HG03139 (cell line): Measurements from ENCODE around the gene ZNF32.

Experiments
- ATAC-seq: cut with Tn5 transposase; IDR thresholded peaks from one replicate; pipeline ENCODE4 v1.9.1; 2021; ENCODE audit not compliant: unreplicated experiment

The ZNF32 gene

GRCh38 chr10:43681220-43681619 is 32.5 kb upstream of the ZNF32 start:
- ATAC-seq = no peak

DNA sequence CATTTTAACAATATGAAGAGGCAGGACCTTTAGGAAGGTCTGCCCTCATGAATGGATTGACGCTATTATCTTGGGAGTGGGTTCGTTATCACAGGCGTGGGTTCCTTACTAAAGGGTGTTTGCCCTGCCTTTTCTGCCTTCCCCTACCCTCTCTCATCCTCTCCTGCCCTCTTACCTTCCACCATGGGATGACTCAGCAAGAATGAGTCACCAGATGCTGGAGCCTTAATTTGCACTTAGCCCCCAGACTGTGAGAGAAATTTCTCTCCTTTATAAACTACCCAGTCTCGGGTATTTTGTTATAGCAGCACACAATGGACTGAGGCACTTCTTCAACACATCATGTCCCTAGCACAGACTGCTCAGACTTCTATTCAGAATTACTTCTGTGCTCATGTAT is 31.4 kb upstream of the ZNF32 start:
- no peak for ATAC-seq

- no peak for ATAC-seq
These were observed 30.8 kb upstream of the ZNF32 start for GRCh38 chr10:43679509-43679908.

- ATAC-seq = no peak
These were observed 30.0 kb upstream of the ZNF32 start for GRCh38 chr10:43678654-43679053.

- ATAC-seq = no peak
These were observed 28.2 kb upstream of the ZNF32 start for GRCh38 chr10:43676901-43677300.

DNA sequence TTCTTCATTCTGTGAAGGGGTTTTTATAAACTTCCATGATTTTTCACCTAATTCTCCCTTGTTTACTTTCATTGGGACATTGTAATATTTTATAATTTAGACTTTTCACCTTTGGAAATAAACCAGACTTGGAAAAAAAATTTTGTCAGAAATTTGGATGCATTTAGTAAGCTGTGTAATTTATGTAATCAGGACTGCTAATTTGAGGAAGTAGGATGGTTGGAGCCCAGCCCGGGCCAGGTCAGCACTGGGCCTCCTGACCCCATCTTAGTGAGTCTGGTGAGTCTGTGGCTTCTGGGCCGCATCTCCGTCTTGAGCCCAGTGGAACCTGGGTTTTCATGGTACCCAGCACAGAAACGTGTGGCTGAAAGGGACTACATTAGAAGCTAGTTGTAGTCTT is 27.6 kb upstream of the ZNF32 start:
- no peak for ATAC-seq

DNA sequence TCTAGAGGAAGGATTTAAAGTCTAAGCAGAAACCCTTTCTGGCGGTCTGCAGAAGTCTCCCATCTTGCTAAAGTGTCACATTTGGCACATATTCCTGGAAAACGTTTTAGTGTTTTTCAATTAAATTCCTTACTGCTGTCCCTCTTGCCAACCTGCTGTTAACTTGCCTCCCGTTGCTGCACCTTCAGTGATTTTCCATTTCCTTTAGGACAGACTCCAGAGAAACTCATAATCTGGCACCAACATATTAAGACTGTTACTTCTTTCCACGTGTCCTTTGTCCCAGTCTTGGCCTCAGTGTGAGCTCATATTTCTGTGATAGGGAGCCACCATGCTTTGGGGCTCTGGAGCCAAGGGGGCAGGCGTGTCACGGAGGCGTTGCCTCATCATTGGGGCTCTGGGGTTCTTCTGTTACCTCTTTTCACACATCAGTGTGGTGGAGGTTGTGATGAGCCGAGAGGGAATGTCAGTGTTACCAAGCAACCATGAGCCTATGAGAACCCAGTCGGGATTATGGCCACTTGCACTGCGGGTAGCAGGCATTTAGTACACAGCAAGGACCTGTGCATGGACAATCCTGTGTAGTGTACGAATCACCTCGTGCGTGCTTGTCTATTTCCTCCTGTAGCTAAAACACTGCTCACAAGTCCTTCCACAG is 26.0 kb upstream of the ZNF32 start:
- ATAC-seq = no peak

DNA sequence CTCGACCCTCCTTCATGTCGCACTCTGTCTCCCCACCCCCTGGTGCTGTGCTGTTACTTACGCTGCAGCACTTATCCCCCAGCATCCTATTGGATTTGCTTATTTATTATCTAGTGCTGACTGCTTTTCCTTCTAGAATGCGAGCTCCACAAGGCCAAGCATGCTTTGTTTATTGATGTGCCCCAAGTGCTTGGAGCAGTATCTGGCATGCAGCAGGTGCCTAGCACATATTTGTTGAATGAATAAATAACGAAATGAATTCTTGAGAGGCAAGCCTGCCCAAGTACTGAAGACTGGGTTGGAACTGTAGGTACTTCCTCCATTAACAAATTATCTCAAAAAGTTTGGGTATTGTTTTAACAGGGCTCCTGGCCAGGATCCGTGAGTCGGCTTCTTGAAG is 24.8 kb upstream of the ZNF32 start:
- no peak for ATAC-seq

DNA sequence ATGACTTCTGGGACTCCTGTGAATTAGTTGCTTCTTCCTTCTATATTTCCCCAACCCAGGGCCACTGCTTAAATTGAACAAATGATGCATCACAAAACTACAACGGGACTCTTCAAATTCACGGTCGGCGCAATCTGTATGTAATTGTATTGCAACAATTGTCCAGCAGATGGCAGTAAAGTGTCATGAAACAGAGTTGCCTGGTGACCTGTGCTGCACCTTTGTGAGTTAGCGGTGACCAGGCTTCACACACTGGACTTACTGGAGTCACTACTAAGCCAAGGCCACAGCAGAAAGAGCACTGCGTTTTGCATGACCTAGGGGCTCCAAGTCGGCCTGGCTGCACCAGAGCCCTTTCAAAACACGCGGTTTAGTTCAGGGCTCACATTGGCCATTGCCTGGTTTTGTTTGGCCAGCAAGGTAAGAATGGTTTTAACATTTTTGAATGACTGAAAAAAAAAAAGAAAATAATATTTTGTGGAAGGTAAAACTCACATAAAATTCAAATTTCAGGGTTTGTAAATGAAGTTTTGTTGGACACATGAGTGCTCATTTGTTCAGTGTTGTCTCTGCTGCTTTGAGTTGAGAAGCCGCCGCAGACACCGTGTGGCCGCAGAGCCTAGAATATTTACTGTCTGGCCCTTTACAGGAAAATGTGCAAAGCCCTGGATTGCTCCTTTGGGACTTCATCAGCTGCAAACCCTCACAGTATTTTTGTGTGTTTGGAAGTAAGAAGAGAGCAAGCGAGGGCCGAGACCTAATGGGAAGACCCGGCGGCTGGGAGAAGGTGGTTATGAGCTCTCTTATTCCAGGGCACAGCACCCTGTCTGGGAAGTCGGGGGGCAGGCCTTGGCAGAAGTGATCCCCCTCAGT is 23.2 kb upstream of the ZNF32 start:
- no peak for ATAC-seq

- ATAC-seq = no peak
These were observed 20.7 kb upstream of the ZNF32 start for GRCh38 chr10:43669386-43669785.

GRCh38 chr10:43667761-43668386 is 19.2 kb upstream of the ZNF32 start:
- no peak for ATAC-seq

DNA sequence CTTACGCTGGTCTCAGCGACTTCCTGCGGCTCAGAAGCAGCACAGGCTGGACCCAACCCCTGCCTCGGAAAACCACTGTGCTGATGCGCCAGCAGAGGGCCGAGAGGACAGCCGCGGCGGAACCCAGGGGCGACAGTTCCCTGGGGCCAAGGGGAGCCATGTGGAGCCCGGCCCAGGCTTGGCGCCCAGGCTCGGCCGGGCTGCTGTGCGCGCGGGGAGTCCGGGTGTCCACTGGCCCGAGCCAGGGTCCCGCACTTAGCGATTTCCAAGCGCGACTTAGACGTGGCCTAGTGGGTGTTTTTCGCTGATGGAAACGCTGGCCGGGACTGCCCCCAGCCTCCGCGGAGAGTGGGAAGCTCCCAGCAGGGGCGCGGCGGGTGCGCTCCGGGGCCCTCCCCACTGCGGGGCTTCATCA is 18.6 kb upstream of the ZNF32 start:
- no peak for ATAC-seq

GRCh38 chr10:43666552-43666951 is 17.9 kb upstream of the ZNF32 start:
- ATAC-seq = no peak

DNA sequence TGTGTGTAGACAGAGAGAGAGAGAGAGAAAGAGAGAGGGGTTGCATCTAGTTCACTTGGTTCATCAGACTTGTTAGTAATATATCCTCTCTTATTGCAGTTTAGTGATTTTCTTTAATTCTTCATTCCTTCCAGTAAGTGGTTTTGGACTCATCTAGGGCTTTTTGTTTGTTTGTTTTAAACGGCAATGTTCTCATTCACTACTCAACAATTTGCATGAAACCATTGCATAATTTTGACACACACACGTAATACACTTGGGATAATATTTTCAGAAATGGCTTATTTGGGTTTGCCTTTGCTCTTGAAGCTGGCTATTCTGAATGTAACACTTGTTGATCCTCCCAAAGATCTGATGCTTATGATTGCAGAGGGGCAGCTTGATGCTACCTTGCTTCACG is 16.4 kb upstream of the ZNF32 start:
- no peak for ATAC-seq

DNA sequence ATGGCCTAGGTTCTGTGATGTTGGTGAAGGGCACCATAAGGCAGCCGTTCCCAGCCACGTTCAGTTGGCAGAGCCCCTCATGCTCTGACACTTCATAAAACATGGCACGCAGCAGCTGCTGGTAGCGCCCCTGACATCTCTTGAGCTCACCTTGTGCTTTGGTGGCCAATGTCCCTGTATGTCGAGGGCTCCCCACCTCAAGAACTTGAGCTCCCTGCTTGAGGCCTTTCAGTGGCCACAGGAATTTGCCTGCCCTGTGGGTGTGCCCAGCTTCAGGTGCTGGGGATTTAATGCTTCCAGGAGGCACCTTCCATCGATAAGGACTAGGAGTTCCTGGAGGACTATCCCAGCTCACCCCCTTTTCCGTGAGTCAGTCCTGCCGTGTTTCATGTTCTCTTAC is 9.5 kb upstream of the ZNF32 start:
- ATAC-seq = no peak

DNA sequence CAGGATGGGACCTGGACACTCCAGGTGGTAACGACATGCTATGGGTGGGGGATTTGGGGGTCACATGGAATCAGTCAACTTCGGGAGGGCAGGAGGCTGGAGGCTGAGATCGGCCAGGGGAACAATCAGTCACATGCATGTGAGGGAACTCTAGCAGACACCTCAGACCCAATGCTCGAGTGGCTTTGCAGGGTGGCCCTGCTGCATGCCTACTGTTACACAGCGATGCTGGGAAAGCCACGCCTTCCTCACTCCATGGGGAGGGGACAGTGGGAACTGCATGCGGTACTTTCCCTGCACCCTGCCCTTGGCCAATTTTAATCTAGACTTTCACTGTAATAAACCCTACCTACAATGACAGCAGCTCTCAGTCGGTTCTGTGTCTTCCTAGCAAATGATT is 6.6 kb upstream of the ZNF32 start:
- no peak for ATAC-seq

DNA sequence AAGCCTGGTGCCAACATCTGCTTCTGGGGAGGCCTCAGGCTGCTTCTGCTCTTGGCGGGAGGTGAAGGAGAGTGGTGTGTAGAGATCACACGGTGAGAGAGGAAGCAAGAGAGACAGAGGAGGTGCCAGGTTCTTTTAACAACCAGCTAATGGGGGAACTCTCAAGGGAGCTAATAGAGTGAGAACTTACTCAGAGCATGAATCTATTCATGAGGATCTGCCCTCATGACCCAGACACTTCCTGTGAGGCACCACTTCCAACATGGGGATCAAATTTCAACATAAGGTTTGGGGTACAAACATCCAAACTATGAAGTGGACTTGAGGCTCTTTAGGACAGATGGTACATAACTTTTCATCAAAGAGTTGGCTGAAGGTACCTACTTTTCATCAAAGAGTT is 5.1 kb upstream of the ZNF32 start:
- no peak for ATAC-seq

- no peak for ATAC-seq
These were observed 473 bp upstream of the ZNF32 start for GRCh38 chr10:43649185-43649523.

- ATAC-seq = no peak
These were observed 635 bp downstream of the ZNF32 start for GRCh38 chr10:43648095-43648397.

GRCh38 chr10:43647576-43647975 is 1.1 kb downstream of the ZNF32 start:
- ATAC-seq = no peak

DNA sequence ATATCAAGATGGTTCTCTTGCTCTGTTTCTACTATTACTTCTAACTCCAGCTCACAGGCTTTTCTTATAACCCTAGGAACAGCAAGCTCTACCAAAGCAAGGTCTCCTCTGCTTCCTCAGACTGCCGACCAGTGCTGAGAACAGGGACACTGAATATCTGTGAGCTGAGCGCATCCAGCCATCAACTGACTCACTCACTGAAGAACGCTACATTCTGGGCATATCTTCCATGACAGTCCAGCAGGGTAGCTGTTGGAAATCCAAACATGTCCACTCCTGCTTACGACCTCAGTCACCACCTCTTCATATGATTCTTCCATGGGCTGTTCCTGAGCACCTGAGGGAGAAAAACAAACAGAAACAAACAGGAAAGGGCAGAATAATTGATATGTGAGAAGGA is 2.8 kb downstream of the ZNF32 start:
- no peak for ATAC-seq

DNA sequence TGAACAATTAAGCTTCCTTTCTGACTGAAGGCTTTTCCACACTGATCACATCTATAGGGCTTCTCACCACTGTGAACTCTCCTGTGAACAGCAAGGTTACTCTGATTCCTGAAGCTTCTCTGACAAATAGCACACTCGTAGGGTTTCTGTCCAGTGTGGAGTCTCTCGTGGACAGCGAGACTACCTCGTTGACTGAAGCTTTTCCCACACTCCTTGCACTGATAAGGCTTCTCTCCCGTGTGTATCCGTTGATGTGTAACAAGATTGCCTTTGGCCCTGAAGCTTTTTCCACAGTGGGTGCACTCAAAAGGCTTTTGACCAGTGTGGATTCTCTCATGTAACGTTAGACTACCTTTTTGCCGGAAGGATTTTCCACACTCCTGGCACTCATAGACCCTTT is 4.4 kb downstream of the ZNF32 start:
- no peak for ATAC-seq
